K562 (cell line): ENCODE measurements around the gene AGPAT4. TPM values are rescaled to one million over a fixed set of nuclear protein-coding genes. Genes with fewer than 3 reads are reported as not detected.

Experiments
- ARID2 ChIP-seq: fragments of 450-650 bp; IDR thresholded peaks from 2 replicates; pipeline ENCODE4 v1.6.1; 2017; ENCODE audit warnings: antibody characterized with exemption, mild to moderate bottlenecking
- ARNT ChIP-seq, 2 experiments: fragments of 450-650 bp; IDR thresholded peaks; 2 replicates each; pipeline ENCODE4 v1.6.1; 2016; ENCODE audit warnings: mild to moderate bottlenecking in 1 of 2
- E2F6 ChIP-seq, 2 experiments: IDR thresholded peaks; 2 replicates each; pipeline ENCODE4 v1.6.1; 2011; ENCODE audit warnings: borderline replicate concordance in 1 of 2, control low read depth in 1 of 2, low read depth in 1 of 2, low read length in 1 of 2, mild to moderate bottlenecking in 1 of 2, mixed read lengths in 1 of 2, moderate library complexity in 1 of 2; ENCODE audit not compliant: insufficient read depth in 1 of 2, insufficient read length in 1 of 2, poor library complexity in 1 of 2, severe bottlenecking in 1 of 2; ENCODE audit errors: extremely low read depth in 1 of 2
- ELF2 ChIP-seq: fragments of 250-450 bp; sonication (Bioruptor Pico); IDR thresholded peaks from 2 replicates; pipeline ENCODE4 v1.5.0; 2021; ENCODE audit warnings: mild to moderate bottlenecking
- HDAC1 ChIP-seq, 2 experiments: fragments of 450-650 bp; IDR thresholded peaks; 2 replicates each; pipeline ENCODE4 v1.6.1; 2016 to 2017; ENCODE audit warnings: inconsistent platforms in 1 of 2, mild to moderate bottlenecking in 1 of 2, moderate library complexity in 1 of 2
- KAT2B ChIP-seq: IDR thresholded peaks from one replicate; pipeline ENCODE4 v1.6.1; 2012; ENCODE audit warnings: low read depth, mild to moderate bottlenecking, control low read depth, inconsistent platforms, low read length, moderate library complexity
- KHSRP ChIP-seq: fragments of 450-650 bp; IDR thresholded peaks from 2 replicates; pipeline ENCODE4 v1.6.1; 2017
- LARP7 ChIP-seq: fragments of 450-650 bp; IDR thresholded peaks from 2 replicates; pipeline ENCODE4 v1.6.1; 2016
- MCM3 ChIP-seq: fragments of 450-650 bp; IDR thresholded peaks from 2 replicates; pipeline ENCODE4 v1.6.1; 2016
- MLLT1 ChIP-seq, 2 experiments: fragments of 450-650 bp; IDR thresholded peaks; 2 replicates each; pipeline ENCODE4 v1.6.1; 2016
- NFXL1 ChIP-seq: fragments of 450-650 bp; formaldehyde crosslinking; IDR thresholded peaks from 2 replicates; pipeline ENCODE4 v1.4.0; 2021; ENCODE audit warnings: mild to moderate bottlenecking
- NR2C1 ChIP-seq, 2 experiments: fragments of 450-650 bp; IDR thresholded peaks; 2 replicates each; pipeline ENCODE4 v1.6.1; 2017; ENCODE audit warnings: mild to moderate bottlenecking in 2 of 2, antibody characterized with exemption in 1 of 2, inconsistent platforms in 1 of 2, missing compliant biosample characterization in 1 of 2, missing genetic modification characterization in 1 of 2
- TAF9B ChIP-seq: fragments of 450-650 bp; IDR thresholded peaks from 2 replicates; pipeline ENCODE4 v1.6.1; 2018; ENCODE audit warnings: mild to moderate bottlenecking; ENCODE audit not compliant: partially characterized antibody
- TBL1XR1 ChIP-seq, 2 experiments: IDR thresholded peaks; 2 replicates each; pipeline ENCODE4 v1.6.1; 2012; ENCODE audit warnings: improper control_type of control experiment in 2 of 2, low read length in 2 of 2, mild to moderate bottlenecking in 1 of 2
- TEAD4 ChIP-seq, 2 experiments: sonication (generic) in 1 of 2; formaldehyde crosslinking in 1 of 2; IDR thresholded peaks; 2 replicates each; pipeline versions ENCODE4 v1.6.1 to v1.8.0; 2012 to 2022; ENCODE audit warnings: borderline replicate concordance in 1 of 2, inconsistent platforms in 1 of 2, low read length in 1 of 2, mild to moderate bottlenecking in 1 of 2, missing genetic modification reagents in 1 of 2
- THRAP3 ChIP-seq: fragments of 450-650 bp; IDR thresholded peaks from 2 replicates; pipeline ENCODE4 v1.6.1; 2016; ENCODE audit warnings: mild to moderate bottlenecking, inconsistent platforms, borderline replicate concordance
- ZNF644 ChIP-seq: fragments of 200-800 bp; sonication (Bioruptor generic); IDR thresholded peaks from 2 replicates; pipeline ENCODE4 v1.6.1; 2016; ENCODE audit warnings: low read depth, missing genetic modification characterization, missing compliant biosample characterization
- polyA plus RNA-seq, 8 experiments: library from polyadenylated mRNA; depleted of rRNA in 4 of 8; stranded (reverse) in 5 of 8; unstranded in 3 of 8; fragments of >200 nt; fragmentation: Nextera tagmentation in 2 of 8; fragmentation: Illumina TruSeq in 1 of 8; extraction: Ambion mirVana in 2 of 8; extraction: Trizol in 1 of 8; gene quantifications; 2 replicates each; pipeline versions ENCODE4 v1.2.1 to v1.2.3, GENCODE V29; 2011 to 2014; ENCODE audit warnings: inconsistent platforms in 1 of 8, missing spikeins in 1 of 8
- total RNA-seq, 7 experiments: library from RNA; depleted of rRNA in 6 of 7; stranded (reverse); fragments of >200 nt in 6 of 7; fragmentation: Illumina TruSeq in 2 of 7; extraction: Trizol in 2 of 7; gene quantifications; 2 replicates each; pipeline versions ENCODE4 v1.2.1 to v1.2.3, GENCODE V29; 2011 to 2021; ENCODE audit warnings: low replicate concordance in 1 of 7
- TF ChIP-seq, protein P1 (sequence below): fragments of 450-650 bp; IDR thresholded peaks from 2 replicates; pipeline ENCODE4 v1.6.1; 2016; ENCODE audit warnings: borderline replicate concordance
- TF ChIP-seq, protein P2 (sequence below): fragments of 250-450 bp; sonication (Bioruptor Pico); IDR thresholded peaks from 2 replicates; pipeline ENCODE4 v1.8.0; 2022; ENCODE audit warnings: inconsistent platforms
- TF ChIP-seq, protein P3 (sequence below): fragments of 450-650 bp; IDR thresholded peaks from 2 replicates; pipeline ENCODE4 v1.7.0; 2016; ENCODE audit warnings: borderline replicate concordance

AGPAT4 gene
- total and polyA plus RNA-seq, 9 of the 15 experiments (the other 6 are each of a cell fraction or from before 2014, with no cell fraction given): 2.2 to 15.0 (median 5.7) TPM

GRCh38 chr6:161194374-161194773 lies 79.5 kb downstream of the AGPAT4 start (continued):
- TF ChIP-seq ZNF644 (no peak), ARNT (IDR thresholded peaks at IDR 0.05) (no peak), TEAD4 (IDR thresholded peaks at IDR 0.05; ENCODE audit: low read length) (no peak), TEAD4 (CRISPR knock-in tag; IDR thresholded peaks at IDR 0.05; ENCODE audit: borderline replicate concordance) (no peak), MLLT1 (IDR thresholded peaks at IDR 0.05) (peak; percentile 74 to 81; a peak in 3 of 4 replicates), E2F6 (IDR thresholded peaks at IDR 0.05; ENCODE audit: borderline replicate concordance in 1 of 2, extremely low read depth in 1 of 2, insufficient read depth in 1 of 2, insufficient read length in 1 of 2, low read depth in 1 of 2, low read length in 1 of 2, poor library complexity in 1 of 2, severe bottlenecking in 1 of 2) (no peak), THRAP3 (peak; percentile 81; the same call in 1 of the 2 replicates), ARID2 (peak; percentile 75), TBL1XR1 (IDR thresholded peaks at IDR 0.05; ENCODE audit: low read length in 2 of 2) (no peak), HDAC1 (IDR thresholded peaks at IDR 0.05) (peak in 1 of 2 experiments; percentile 79; a peak in 2 of 4 replicates), KAT2B (no peak), NR2C1 (IDR thresholded peaks at IDR 0.05) (peak; percentile 41; the same call in 1 of the 2 replicates), NR2C1 (tag; IDR thresholded peaks at IDR 0.05) (no peak), LARP7 (peak; percentile 97), NFXL1 (CRISPR knock-in tag) (no peak), ELF2 (CRISPR knock-in tag) (0 out of 2 replicates have a peak, but pooled peaks have one; percentile 27), MCM3 (peak; percentile 47; the same call in 1 of the 2 replicates), KHSRP (peak; percentile 24; the same call in 1 of the 2 replicates), TAF9B (peak; percentile 28)
- TF ChIP-seq, protein P1, sequence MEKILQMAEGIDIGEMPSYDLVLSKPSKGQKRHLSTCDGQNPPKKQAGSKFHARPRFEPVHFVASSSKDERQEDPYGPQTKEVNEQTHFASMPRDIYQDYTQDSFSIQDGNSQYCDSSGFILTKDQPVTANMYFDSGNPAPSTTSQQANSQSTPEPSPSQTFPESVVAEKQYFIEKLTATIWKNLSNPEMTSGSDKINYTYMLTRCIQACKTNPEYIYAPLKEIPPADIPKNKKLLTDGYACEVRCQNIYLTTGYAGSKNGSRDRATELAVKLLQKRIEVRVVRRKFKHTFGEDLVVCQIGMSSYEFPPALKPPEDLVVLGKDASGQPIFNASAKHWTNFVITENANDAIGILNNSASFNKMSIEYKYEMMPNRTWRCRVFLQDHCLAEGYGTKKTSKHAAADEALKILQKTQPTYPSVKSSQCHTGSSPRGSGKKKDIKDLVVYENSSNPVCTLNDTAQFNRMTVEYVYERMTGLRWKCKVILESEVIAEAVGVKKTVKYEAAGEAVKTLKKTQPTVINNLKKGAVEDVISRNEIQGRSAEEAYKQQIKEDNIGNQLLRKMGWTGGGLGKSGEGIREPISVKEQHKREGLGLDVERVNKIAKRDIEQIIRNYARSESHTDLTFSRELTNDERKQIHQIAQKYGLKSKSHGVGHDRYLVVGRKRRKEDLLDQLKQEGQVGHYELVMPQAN: peak; percentile 65; the same call in 1 of the 2 replicates
- TF ChIP-seq, protein P2, sequence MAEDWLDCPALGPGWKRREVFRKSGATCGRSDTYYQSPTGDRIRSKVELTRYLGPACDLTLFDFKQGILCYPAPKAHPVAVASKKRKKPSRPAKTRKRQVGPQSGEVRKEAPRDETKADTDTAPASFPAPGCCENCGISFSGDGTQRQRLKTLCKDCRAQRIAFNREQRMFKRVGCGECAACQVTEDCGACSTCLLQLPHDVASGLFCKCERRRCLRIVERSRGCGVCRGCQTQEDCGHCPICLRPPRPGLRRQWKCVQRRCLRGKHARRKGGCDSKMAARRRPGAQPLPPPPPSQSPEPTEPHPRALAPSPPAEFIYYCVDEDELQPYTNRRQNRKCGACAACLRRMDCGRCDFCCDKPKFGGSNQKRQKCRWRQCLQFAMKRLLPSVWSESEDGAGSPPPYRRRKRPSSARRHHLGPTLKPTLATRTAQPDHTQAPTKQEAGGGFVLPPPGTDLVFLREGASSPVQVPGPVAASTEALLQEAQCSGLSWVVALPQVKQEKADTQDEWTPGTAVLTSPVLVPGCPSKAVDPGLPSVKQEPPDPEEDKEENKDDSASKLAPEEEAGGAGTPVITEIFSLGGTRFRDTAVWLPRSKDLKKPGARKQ (CRISPR knock-in tag): no peak
- TF ChIP-seq, protein P3, sequence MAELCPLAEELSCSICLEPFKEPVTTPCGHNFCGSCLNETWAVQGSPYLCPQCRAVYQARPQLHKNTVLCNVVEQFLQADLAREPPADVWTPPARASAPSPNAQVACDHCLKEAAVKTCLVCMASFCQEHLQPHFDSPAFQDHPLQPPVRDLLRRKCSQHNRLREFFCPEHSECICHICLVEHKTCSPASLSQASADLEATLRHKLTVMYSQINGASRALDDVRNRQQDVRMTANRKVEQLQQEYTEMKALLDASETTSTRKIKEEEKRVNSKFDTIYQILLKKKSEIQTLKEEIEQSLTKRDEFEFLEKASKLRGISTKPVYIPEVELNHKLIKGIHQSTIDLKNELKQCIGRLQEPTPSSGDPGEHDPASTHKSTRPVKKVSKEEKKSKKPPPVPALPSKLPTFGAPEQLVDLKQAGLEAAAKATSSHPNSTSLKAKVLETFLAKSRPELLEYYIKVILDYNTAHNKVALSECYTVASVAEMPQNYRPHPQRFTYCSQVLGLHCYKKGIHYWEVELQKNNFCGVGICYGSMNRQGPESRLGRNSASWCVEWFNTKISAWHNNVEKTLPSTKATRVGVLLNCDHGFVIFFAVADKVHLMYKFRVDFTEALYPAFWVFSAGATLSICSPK: peak; percentile 94; the same call in 1 of the 2 replicates
